Osteoblast (primary cell): ENCODE data around the gene GCN1. TPM values are rescaled to one million over a fixed set of nuclear protein-coding genes. Genes with fewer than 3 reads are reported as not detected.

Experiments used
- DNase-seq: peaks from one replicate; pipeline ENCODE4 v3.0.0; 2011; ENCODE audit warnings: low spot score, mixed read lengths; ENCODE audit not compliant: insufficient read length; ENCODE audit errors: missing footprints
- H2AFZ ChIP-seq: 2 replicates; pipeline ENCODE4 v1.6.0; 2011; ENCODE audit warnings: mild to moderate bottlenecking, low read length
- H3K27ac ChIP-seq: 2 replicates; pipeline ENCODE4 v1.5.1; 2011; ENCODE audit warnings: mild to moderate bottlenecking, low read depth, low read length, moderate library complexity
- H3K27me3 ChIP-seq: 2 replicates; pipeline ENCODE4 v1.6.0; 2012; ENCODE audit warnings: mild to moderate bottlenecking, control low read depth, inconsistent platforms, low read length, moderate library complexity; ENCODE audit not compliant: insufficient read depth
- H3K36me3 ChIP-seq: 2 replicates; pipeline ENCODE4 v1.5.1; 2011; ENCODE audit warnings: mild to moderate bottlenecking, low read length, control low read depth, moderate library complexity; ENCODE audit not compliant: insufficient read depth
- H3K4me1 ChIP-seq: 2 replicates; pipeline ENCODE4 v1.5.1; 2011; ENCODE audit warnings: mild to moderate bottlenecking, low read length, control low read depth, moderate library complexity; ENCODE audit not compliant: insufficient read depth
- H3K4me2 ChIP-seq: 2 replicates; pipeline ENCODE4 v1.6.0; 2011; ENCODE audit warnings: mild to moderate bottlenecking, low read length; ENCODE audit not compliant: insufficient read depth
- H3K4me3 ChIP-seq: fragments of 200-600 bp; sonication (generic); 3 replicates; pipeline ENCODE4 v1.5.1; 2012; ENCODE audit warnings: mild to moderate bottlenecking, low read length, inconsistent platforms; ENCODE audit not compliant: insufficient read depth
- H3K79me2 ChIP-seq: 2 replicates; pipeline ENCODE4 v1.6.0; 2012; ENCODE audit warnings: mild to moderate bottlenecking, low read length, control low read depth, inconsistent platforms; ENCODE audit not compliant: insufficient read depth
- H3K9me3 ChIP-seq: 2 replicates; pipeline ENCODE4 v1.5.1; 2011; ENCODE audit warnings: low read depth, low read length, control low read depth
- H4K20me1 ChIP-seq: 2 replicates; pipeline ENCODE4 v1.6.0; 2012; ENCODE audit warnings: mild to moderate bottlenecking, low read length, control low read depth; ENCODE audit not compliant: insufficient read depth
- CTCF ChIP-seq: IDR thresholded peaks from 2 replicates; pipeline ENCODE4 v1.5.1; 2011; ENCODE audit warnings: mild to moderate bottlenecking, low read depth, low read length, moderate library complexity; ENCODE audit errors: extremely low read depth
- total RNA-seq: library from RNA; depleted of rRNA; stranded (reverse); fragments of >200 nt; gene quantifications from 2 replicates; pipeline ENCODE4 v1.2.3, GENCODE V29; 2012

Gene GCN1
- total RNA-seq, 1 donor = 103 TPM

DNA sequence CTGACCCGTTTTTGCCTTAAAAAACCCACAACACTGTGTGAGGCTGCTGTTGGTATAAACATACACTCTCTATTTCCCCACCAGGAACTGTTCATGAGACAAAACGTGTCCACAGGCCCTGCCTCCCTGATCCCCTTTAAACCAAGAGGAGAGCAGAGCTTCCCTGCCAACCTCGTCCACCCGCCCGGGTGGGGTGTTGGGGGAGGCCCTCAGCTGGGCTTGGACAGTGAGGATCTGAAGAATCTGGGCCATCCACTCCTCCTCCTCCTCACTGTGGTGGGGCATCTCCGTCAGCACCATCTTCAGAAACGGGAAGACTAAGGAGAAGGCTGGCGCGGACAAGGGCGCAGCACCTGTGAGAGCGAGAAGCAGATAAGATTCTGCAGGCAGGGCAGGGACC lies 36.8 kb downstream of the GCN1 start:
- TF ChIP-seq CTCF = no peak
- no peaks in the 10 kb centered on the region for H3K4me1 ChIP-seq
- no peaks in the 10 kb centered on the region for H3K27me3 ChIP-seq
- H3K36me3 ChIP-seq = peaks cover 98% of the 10 kb centered on the region
- no peak overlapping the region for H3K4me2 ChIP-seq
- no peak overlapping the region for H3K4me3 ChIP-seq
- H4K20me1 ChIP-seq = peaks cover 5% of the 10 kb centered on the region
- H2AFZ ChIP-seq = no peak overlapping the region
- H3K27ac ChIP-seq = no peak overlapping the region
- no peak for DNase-seq
- no peaks in the 10 kb centered on the region for H3K9me3 ChIP-seq
- no peaks in the 10 kb centered on the region for H3K79me2 ChIP-seq

- Histone ChIP-seq H2AFZ (no peak overlapping the region), H3K4me1 (no peaks in the 10 kb centered on the region), H3K27me3 (no peaks in the 10 kb centered on the region), H3K79me2 (no peaks in the 10 kb centered on the region), H4K20me1 (peaks cover 8% of the 10 kb centered on the region), H3K9me3 (no peaks in the 10 kb centered on the region), H3K4me2 (no peak overlapping the region), H3K4me3 (no peak overlapping the region), H3K27ac (no peak overlapping the region), H3K36me3 (peaks cover 92% of the 10 kb centered on the region)
- no peak for TF ChIP-seq CTCF
- peak; percentile 58 for DNase-seq
These were observed 37.9 kb downstream of the GCN1 start for GRCh38 chr12:120156315-120157259.

GRCh38 chr12:120155072-120155471 lies 39.4 kb downstream of the GCN1 start:
- H3K9me3 ChIP-seq = no peaks in the 10 kb centered on the region
- no peak overlapping the region for H3K27ac ChIP-seq
- DNase-seq = peak; percentile 42
- H3K4me3 ChIP-seq = no peak overlapping the region
- TF ChIP-seq CTCF = no peak
- no peaks in the 10 kb centered on the region for H3K4me1 ChIP-seq
- no peaks in the 10 kb centered on the region for H3K79me2 ChIP-seq
- H3K4me2 ChIP-seq = no peak overlapping the region
- H3K36me3 ChIP-seq = peaks cover 86% of the 10 kb centered on the region
- H3K27me3 ChIP-seq = no peaks in the 10 kb centered on the region
- peaks cover 8% of the 10 kb centered on the region for H4K20me1 ChIP-seq
- H2AFZ ChIP-seq = no peak overlapping the region

DNA sequence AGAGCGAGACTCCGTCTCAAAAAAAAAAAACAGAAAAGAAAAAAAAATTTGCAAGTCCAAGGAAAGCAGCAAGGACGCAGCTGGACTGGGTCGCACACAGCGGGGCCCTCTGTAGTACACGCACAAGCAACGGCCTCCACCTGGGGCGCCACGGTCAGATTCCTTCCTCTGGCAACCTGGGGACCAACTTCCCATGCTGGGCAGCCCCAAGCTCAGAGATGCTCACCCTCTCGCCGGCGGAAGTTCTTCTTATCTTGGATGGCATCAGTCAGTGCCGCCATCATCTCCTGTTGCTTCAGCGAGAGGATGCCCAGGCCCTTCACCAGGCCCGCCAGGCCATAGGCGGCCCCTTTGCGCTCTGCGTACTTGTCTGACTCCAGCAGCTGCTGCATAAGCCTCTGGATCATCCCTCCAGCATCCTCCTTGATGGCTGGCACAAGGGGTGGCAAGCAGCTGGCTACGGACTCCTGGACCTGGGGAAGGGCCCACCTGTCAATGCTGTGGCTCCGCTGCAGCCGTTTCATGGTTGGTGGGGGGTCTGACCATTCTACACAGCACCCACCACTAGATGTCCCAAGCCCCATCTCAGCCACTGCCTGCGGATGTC lies 43.5 kb downstream of the GCN1 start:
- H3K79me2 ChIP-seq = no peaks in the 10 kb centered on the region
- H3K4me2 ChIP-seq = no peak overlapping the region
- peak; percentile 47 for DNase-seq
- no peaks in the 10 kb centered on the region for H3K9me3 ChIP-seq
- H3K27me3 ChIP-seq = no peaks in the 10 kb centered on the region
- H2AFZ ChIP-seq = no peak overlapping the region
- no peak overlapping the region for H3K27ac ChIP-seq
- H3K4me1 ChIP-seq = no peaks in the 10 kb centered on the region
- no peak overlapping the region for H3K4me3 ChIP-seq
- no peak for TF ChIP-seq CTCF
- H4K20me1 ChIP-seq = peaks cover 8% of the 10 kb centered on the region
- peaks cover 88% of the 10 kb centered on the region for H3K36me3 ChIP-seq
